Muscle layer of duodenum (tissue), 2 donors: ENCODE results near the gene ATXN7.

Experiments used
- H3K27ac ChIP-seq: one replicate; pipeline ENCODE4 v1.7.0; 2013; ENCODE audit warnings: mild to moderate bottlenecking, low read length
- H3K27me3 ChIP-seq: one replicate; pipeline ENCODE4 v1.7.0; 2013; ENCODE audit warnings: low read depth, mild to moderate bottlenecking, control low read depth, low read length
- H3K36me3 ChIP-seq, 2 donors: one replicate each; pipeline ENCODE4 v1.7.0; 2013; ENCODE audit warnings: low read length in 2 of 2, control low read depth in 1 of 2, mild to moderate bottlenecking in 1 of 2; ENCODE audit not compliant: insufficient read depth in 2 of 2, control insufficient read depth in 1 of 2
- H3K4me1 ChIP-seq, 2 donors: one replicate each; pipeline ENCODE4 v1.7.0; 2013; ENCODE audit warnings: low read length in 2 of 2, mild to moderate bottlenecking in 2 of 2, control low read depth in 1 of 2, moderate library complexity in 1 of 2; ENCODE audit not compliant: insufficient read depth in 2 of 2, control insufficient read depth in 1 of 2
- H3K4me3 ChIP-seq, 2 donors: one replicate each; pipeline ENCODE4 v1.7.0; 2013; ENCODE audit warnings: low read length in 2 of 2, low read depth in 1 of 2, mild to moderate bottlenecking in 1 of 2
- H3K9me3 ChIP-seq, 2 donors: one replicate each; pipeline ENCODE4 v1.7.0; 2013; ENCODE audit warnings: low read length in 2 of 2, control low read depth in 1 of 2, mild to moderate bottlenecking in 1 of 2; ENCODE audit not compliant: control insufficient read depth in 1 of 2
- donor health status: healthy.

The ATXN7 gene

GRCh38 chr3:63993653-63994079 is 130.0 kb downstream of the ATXN7 start:
- Histone ChIP-seq H3K9me3 (no peaks in the 10 kb centered on the region), H3K27me3 (no peaks in the 10 kb centered on the region), H3K4me3 (no peak overlapping the region), H3K4me1 (no peaks in the 10 kb centered on the region), H3K36me3 (peaks cover 57 to 79% of the 10 kb centered on the region in 2 donors), H3K27ac (no peak overlapping the region)

- no peaks in the 10 kb centered on the region for H3K27me3 ChIP-seq
- no peaks in the 10 kb centered on the region for H3K9me3 ChIP-seq
- H3K36me3 ChIP-seq, result peaks cover 51 to 80% of the 10 kb centered on the region in 2 donors
These were observed 131.4 kb downstream of the ATXN7 start for GRCh38 chr3:63995086-63995485.

GRCh38 chr3:63998852-63999754 is 135.4 kb downstream of the ATXN7 start:
- Histone ChIP-seq H3K27me3 (no peaks in the 10 kb centered on the region), H3K4me1 (no peaks in the 10 kb centered on the region), H3K36me3 (peaks cover 37 to 59% of the 10 kb centered on the region in 2 donors), H3K9me3 (no peaks in the 10 kb centered on the region), H3K4me3 (no peak overlapping the region), H3K27ac (no peak overlapping the region)

More at GRCh38 chr3:63995086-63995485, 131.4 kb downstream of the ATXN7 start:
- no peak overlapping the region for H3K4me3 ChIP-seq
- H3K4me1 ChIP-seq, result no peaks in the 10 kb centered on the region
- H3K27ac ChIP-seq, result no peak overlapping the region

GRCh38 chr3:64000453-64001055 is 136.9 kb downstream of the ATXN7 start:
- H3K36me3 ChIP-seq, result peaks cover 36 to 49% of the 10 kb centered on the region in 2 donors

GRCh38 chr3:64002233-64002632 is 138.6 kb downstream of the ATXN7 start:
- Histone ChIP-seq H3K4me1 (no peaks in the 10 kb centered on the region), H3K27me3 (no peaks in the 10 kb centered on the region), H3K36me3 (peaks cover 40 to 49% of the 10 kb centered on the region in 2 donors), H3K9me3 (no peaks in the 10 kb centered on the region), H3K4me3 (no peak overlapping the region), H3K27ac (no peak overlapping the region)

More at GRCh38 chr3:64000453-64001055, 136.9 kb downstream of the ATXN7 start:
- H3K27me3 ChIP-seq, result no peaks in the 10 kb centered on the region
- H3K9me3 ChIP-seq, result no peaks in the 10 kb centered on the region
- no peak overlapping the region for H3K27ac ChIP-seq
- H3K4me1 ChIP-seq, result no peaks in the 10 kb centered on the region
- no peak overlapping the region for H3K4me3 ChIP-seq

- H3K9me3 ChIP-seq, result no peaks in the 10 kb centered on the region
- no peaks in the 10 kb centered on the region for H3K4me1 ChIP-seq
- H3K4me3 ChIP-seq, result no peak overlapping the region
- H3K27me3 ChIP-seq, result no peaks in the 10 kb centered on the region
- no peak overlapping the region for H3K27ac ChIP-seq
- H3K36me3 ChIP-seq, result peaks cover 48 to 53% of the 10 kb centered on the region in 2 donors
These were observed 139.9 kb downstream of the ATXN7 start for GRCh38 chr3:64003589-64003988.

- H3K4me1 ChIP-seq, result no peaks in the 10 kb centered on the region
- peaks cover 65 to 80% of the 10 kb centered on the region in 2 donors for H3K36me3 ChIP-seq
- H3K9me3 ChIP-seq, result no peaks in the 10 kb centered on the region
- H3K27me3 ChIP-seq, result no peaks in the 10 kb centered on the region
- no peak overlapping the region for H3K27ac ChIP-seq
- no peak overlapping the region for H3K4me3 ChIP-seq
These were observed 144.3 kb downstream of the ATXN7 start for GRCh38 chr3:64008017-64008416.

- H3K27me3 ChIP-seq, result no peaks in the 10 kb centered on the region
- H3K36me3 ChIP-seq, result peaks cover 72 to 87% of the 10 kb centered on the region in 2 donors
- H3K9me3 ChIP-seq, result no peaks in the 10 kb centered on the region
- H3K4me3 ChIP-seq, result no peak overlapping the region
- no peaks in the 10 kb centered on the region for H3K4me1 ChIP-seq
- no peak overlapping the region for H3K27ac ChIP-seq
These were observed 145.1 kb downstream of the ATXN7 start for GRCh38 chr3:64008487-64009351.

- Histone ChIP-seq H3K27ac (no peak overlapping the region), H3K36me3 (peaks cover 78 to 93% of the 10 kb centered on the region in 2 donors), H3K9me3 (no peaks in the 10 kb centered on the region), H3K4me1 (no peaks in the 10 kb centered on the region), H3K4me3 (no peak overlapping the region), H3K27me3 (no peaks in the 10 kb centered on the region)
These were observed 145.9 kb downstream of the ATXN7 start for GRCh38 chr3:64009528-64009927.

GRCh38 chr3:64010199-64010598 is 146.5 kb downstream of the ATXN7 start:
- Histone ChIP-seq H3K4me1 (no peaks in the 10 kb centered on the region), H3K36me3 (peaks cover 81 to 91% of the 10 kb centered on the region in 2 donors), H3K9me3 (no peaks in the 10 kb centered on the region), H3K27ac (no peak overlapping the region), H3K27me3 (no peaks in the 10 kb centered on the region), H3K4me3 (no peak overlapping the region)

GRCh38 chr3:64011685-64012084 is 148.0 kb downstream of the ATXN7 start:
- no peaks in the 10 kb centered on the region for H3K9me3 ChIP-seq
- H3K27ac ChIP-seq, result no peak overlapping the region
- H3K36me3 ChIP-seq, result peaks cover 79 to 84% of the 10 kb centered on the region in 2 donors

More at GRCh38 chr3:64011685-64012084, 148.0 kb downstream of the ATXN7 start:
- no peak overlapping the region for H3K4me3 ChIP-seq
- H3K27me3 ChIP-seq, result no peaks in the 10 kb centered on the region
- H3K4me1 ChIP-seq, result no peaks in the 10 kb centered on the region
